Stimulated activated effector memory CD8-positive, alpha-beta T cell treated with anti-CD3 and anti-CD28 coated beads, Interleukin-12 subunit alpha, Interleukin-12 subunit beta, amount 100 ng/mL, for 72 hours (primary cell): ENCODE data around the gene RNF224.

Experiments
- ATAC-seq: fragments of 150-1000 bp; cut with Tn5 transposase; 2 replicates; pipeline ENCODE4 v1.10.0; 2021
- DNase-seq, 2 donors: peaks; one replicate each; pipeline ENCODE4 v3.0.0; 2021 to 2022; ENCODE audit warnings: low spot score in 2 of 2
- H3K27ac Mint-ChIP-seq: one replicate; pipeline ENCODE4 v1.8.0; 2022; ENCODE audit warnings: mild to moderate bottlenecking, mixed read lengths
- H3K36me3 Mint-ChIP-seq: one replicate; pipeline ENCODE4 v1.8.0; 2022; ENCODE audit warnings: mild to moderate bottlenecking, mixed read lengths
- H3K4me1 Mint-ChIP-seq: one replicate; pipeline ENCODE4 v1.8.0; 2022; ENCODE audit warnings: mixed read lengths
- H3K4me3 Mint-ChIP-seq: one replicate; pipeline ENCODE4 v1.8.0; 2022; ENCODE audit warnings: mild to moderate bottlenecking, mixed read lengths
- H3K9me3 Mint-ChIP-seq: one replicate; pipeline ENCODE4 v1.8.0; 2022; ENCODE audit warnings: mixed read lengths

RNF224 gene

GRCh38 chr9:137244486-137245449 is 17.5 kb downstream of the RNF224 start:
- H3K27ac Mint-ChIP-seq = peak overlapping the region; percentile 98
- ATAC-seq = no peak
- H3K36me3 Mint-ChIP-seq = peaks cover 42% of the 10 kb centered on the region
- H3K4me1 Mint-ChIP-seq = peaks cover 33% of the 10 kb centered on the region
- no peaks in the 10 kb centered on the region for H3K9me3 Mint-ChIP-seq
- DNase-seq = peak in 1 of 2 donors; percentile 1
- no peak overlapping the region for H3K4me3 Mint-ChIP-seq

- ATAC-seq (no peak), DNase-seq (peak in 1 of 2 donors; percentile 5)
- H3K9me3 Mint-ChIP-seq = no peaks in the 10 kb centered on the region
- peaks cover 33% of the 10 kb centered on the region for H3K4me1 Mint-ChIP-seq
- H3K36me3 Mint-ChIP-seq = peaks cover 41% of the 10 kb centered on the region
- no peak overlapping the region for H3K4me3 Mint-ChIP-seq
- H3K27ac Mint-ChIP-seq = no peak overlapping the region
Measured at GRCh38 chr9:137245450-137246421, 18.4 kb downstream of the RNF224 start.

- peaks cover 25% of the 10 kb centered on the region for H3K36me3 Mint-ChIP-seq
- H3K4me1 Mint-ChIP-seq = peaks cover 23% of the 10 kb centered on the region
- H3K4me3 Mint-ChIP-seq = no peak overlapping the region
- DNase-seq (peak in 1 of 2 donors; percentile 2), ATAC-seq (no peak)
- no peaks in the 10 kb centered on the region for H3K9me3 Mint-ChIP-seq
- no peak overlapping the region for H3K27ac Mint-ChIP-seq
Measured at GRCh38 chr9:137247135-137247915, 20.0 kb downstream of the RNF224 start.

GRCh38 chr9:137247916-137248175 is 20.5 kb downstream of the RNF224 start:
- peaks cover 18% of the 10 kb centered on the region for H3K4me1 Mint-ChIP-seq
- H3K4me3 Mint-ChIP-seq = no peak overlapping the region
- DNase-seq (no peak), ATAC-seq (no peak)
- H3K36me3 Mint-ChIP-seq = peaks cover 20% of the 10 kb centered on the region
- H3K9me3 Mint-ChIP-seq = no peaks in the 10 kb centered on the region
- H3K27ac Mint-ChIP-seq = no peak overlapping the region

- Mint-ChIP-seq H3K4me3 (no peak overlapping the region), H3K4me1 (peaks cover 7% of the 10 kb centered on the region), H3K36me3 (peaks cover 6% of the 10 kb centered on the region), H3K9me3 (no peaks in the 10 kb centered on the region), H3K27ac (no peak overlapping the region)
- ATAC-seq (no peak), DNase-seq (no peak)
Measured at GRCh38 chr9:137250329-137251193, 23.3 kb downstream of the RNF224 start.

- ATAC-seq (no peak), DNase-seq (no peak)
- H3K4me3 Mint-ChIP-seq = no peak within 1 kb of the TSS
- peaks cover 6% of the 10 kb centered on the region for H3K36me3 Mint-ChIP-seq
- peaks cover 7% of the 10 kb centered on the region for H3K4me1 Mint-ChIP-seq
- no peaks in the 10 kb centered on the region for H3K9me3 Mint-ChIP-seq
- peak within 1 kb of the TSS; percentile 43 for H3K27ac Mint-ChIP-seq
Measured at GRCh38 chr9:137251194-137251461, 23.8 kb downstream of the RNF224 start, which contains the start of gene STPG3. STPG3 (plus strand) TSS chr9:137251286; CDS start chr9:137251287, 1 bp downstream.

GRCh38 chr9:137251490-137252268 is 24.4 kb downstream of the RNF224 start:
- H3K27ac Mint-ChIP-seq = no peak overlapping the region
- peaks cover 12% of the 10 kb centered on the region for H3K36me3 Mint-ChIP-seq
- ATAC-seq = no peak
- no peaks in the 10 kb centered on the region for H3K9me3 Mint-ChIP-seq
- H3K4me1 Mint-ChIP-seq = peaks cover 7% of the 10 kb centered on the region
- H3K4me3 Mint-ChIP-seq = no peak overlapping the region
- no peak for DNase-seq

GRCh38 chr9:137252555-137253506 is 25.5 kb downstream of the RNF224 start:
- H3K27ac Mint-ChIP-seq = no peak overlapping the region
- ATAC-seq (no peak), DNase-seq (no peak)
- peaks cover 7% of the 10 kb centered on the region for H3K4me1 Mint-ChIP-seq
- no peak overlapping the region for H3K4me3 Mint-ChIP-seq
- no peaks in the 10 kb centered on the region for H3K9me3 Mint-ChIP-seq
- H3K36me3 Mint-ChIP-seq = peaks cover 24% of the 10 kb centered on the region

- Mint-ChIP-seq H3K4me1 (peaks cover 7% of the 10 kb centered on the region), H3K27ac (peak overlapping the region; percentile 91), H3K4me3 (peak overlapping the region; percentile 87), H3K9me3 (no peaks in the 10 kb centered on the region), H3K36me3 (peaks cover 35% of the 10 kb centered on the region)
- DNase-seq (no peak), ATAC-seq (no peak)
Measured at GRCh38 chr9:137253717-137254623, 26.7 kb downstream of the RNF224 start.

- H3K4me1 Mint-ChIP-seq = peaks cover 7% of the 10 kb centered on the region
- H3K9me3 Mint-ChIP-seq = no peaks in the 10 kb centered on the region
- DNase-seq (peak; percentile 99 to 100), ATAC-seq (peak; percentile 89)
- peak within 1 kb of the TSS; percentile 91 for H3K27ac Mint-ChIP-seq
- H3K36me3 Mint-ChIP-seq = peaks cover 44% of the 10 kb centered on the region
- H3K4me3 Mint-ChIP-seq = peak within 1 kb of the TSS; percentile 87
Measured at GRCh38 chr9:137254624-137255447, 27.5 kb downstream of the RNF224 start, which contains the start of gene NELFB. NELFB (plus strand) TSS chr9:137255327.

- H3K36me3 Mint-ChIP-seq = peaks cover 51% of the 10 kb centered on the region
- DNase-seq = no peak
- H3K9me3 Mint-ChIP-seq = no peaks in the 10 kb centered on the region
- no peak overlapping the region for H3K27ac Mint-ChIP-seq
- ATAC-seq = no peak
- H3K4me3 Mint-ChIP-seq = peak overlapping the region; percentile 87
- peaks cover 7% of the 10 kb centered on the region for H3K4me1 Mint-ChIP-seq
Measured at GRCh38 chr9:137255448-137256114, 28.3 kb downstream of the RNF224 start.
